ENCODE data around the gene ODC1. TPM values are rescaled to one million over a fixed set of nuclear protein-coding genes. Genes with fewer than 3 reads are reported as not detected.

Gene ODC1
- total and polyA plus RNA-seq, 2 of the 4 experiments (the other 2 are of a cell fraction), result 117 to 204 TPM

DNA sequence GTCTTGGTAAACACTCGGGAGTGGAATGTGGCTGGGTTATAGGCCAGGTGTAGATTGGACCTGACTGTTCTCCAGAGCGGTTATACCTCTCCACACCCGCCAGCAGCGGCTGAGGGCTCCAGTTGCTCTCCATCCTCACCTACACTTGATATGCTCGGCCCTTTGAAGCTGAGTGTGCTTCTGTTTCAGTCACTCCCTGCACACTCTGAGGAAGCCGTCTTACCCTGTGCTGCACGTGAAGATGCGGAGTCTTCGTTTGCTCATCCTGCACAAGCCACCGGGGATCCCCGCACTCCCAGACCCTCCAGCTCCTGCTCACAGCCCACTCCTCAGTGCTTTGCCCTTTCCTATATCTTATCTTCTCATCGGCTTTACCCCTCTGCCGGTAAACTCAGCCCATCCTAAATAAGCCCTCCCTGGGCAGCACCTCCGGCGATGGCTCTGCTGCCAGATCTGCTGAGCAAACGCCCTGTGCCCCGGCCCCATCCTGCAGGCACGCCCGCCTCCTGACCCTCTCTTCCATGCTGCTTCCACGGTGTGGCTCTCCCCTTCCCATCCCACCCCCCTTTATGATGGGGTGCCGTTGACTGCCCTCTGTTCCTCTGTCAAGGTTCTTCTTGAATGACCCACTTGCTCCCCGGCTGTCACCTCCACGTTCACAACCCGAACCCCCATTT is 47.3 kb upstream of the ODC1 start:
- Histone ChIP-seq H3K4ac (ENCODE audit: low read depth, low read length) (no peak overlapping the region), H3K9ac (ENCODE audit: low read depth, low read length) (no peak overlapping the region), H3K4me2 (ENCODE audit: low read depth, low read length) (no peak overlapping the region), H4K5ac (ENCODE audit: low read depth, low read length) (no peak overlapping the region), H2BK120ac (ENCODE audit: low read depth, low read length) (no peak overlapping the region), H3K4me3 (ENCODE audit: insufficient read depth, low read depth, low read length) (no peak overlapping the region), H3K36me3 (ENCODE audit: control insufficient read depth, insufficient read depth, low read length) (no peaks in the 10 kb centered on the region), H3K56ac (ENCODE audit: extremely low read depth, insufficient read depth, low read length) (no peak overlapping the region), H2AFZ (replicated peaks; ENCODE audit: low read length, poor library complexity) (peak overlapping the region; percentile 11), H3K4me1 (ENCODE audit: control insufficient read depth, insufficient read depth, low read length) (peaks cover 11% of the 10 kb centered on the region), H3K9me1 (ENCODE audit: insufficient read depth, low read length) (peaks cover 8% of the 10 kb centered on the region; the same call in 1 of the 2 replicates), H2BK5ac (ENCODE audit: low read depth, low read length, poor library complexity, severe bottlenecking) (no peak overlapping the region), H3K18ac (ENCODE audit: low read depth, low read length) (no peak overlapping the region), H3K23ac (ENCODE audit: low read depth, low read length) (no peak overlapping the region), H2BK20ac (ENCODE audit: low read depth, low read length) (no peak overlapping the region), H3K27ac (ENCODE audit: insufficient read depth, low read length) (no peak overlapping the region), H2BK15ac (ENCODE audit: low read depth, low read length) (no peak overlapping the region), H3K27me3 (ENCODE audit: control insufficient read depth, insufficient read depth, low read length) (peaks cover 21% of the 10 kb centered on the region), H3K79me1 (ENCODE audit: low read depth in 1 of 2, low read length in 2 of 2) (no peaks in the 10 kb centered on the region), H4K20me1 (ENCODE audit: insufficient read depth, low read length) (peaks cover 19% of the 10 kb centered on the region), H4K8ac (ENCODE audit: low read depth in 2 of 2, low read length in 2 of 2) (no peak overlapping the region), H3K14ac (replicated peaks; ENCODE audit: low read depth, low read length) (no peak overlapping the region), H3K9me3 (ENCODE audit: control insufficient read depth, insufficient read depth, low read length) (peaks cover 3% of the 10 kb centered on the region), H4K91ac (ENCODE audit: insufficient read depth, low read depth, low read length) (no peak overlapping the region), H2AK5ac (ENCODE audit: low read depth, low read length) (no peak overlapping the region), H2AK9ac (replicated peaks; ENCODE audit: low read depth, low read length, poor library complexity) (no peak overlapping the region)
- dilution Hi-C loops (cut with HindIII; ENCODE audit: low sequenced_read_pairs, unreplicated experiment) (no loop called here), in situ Hi-C loops (cut with MboI; ENCODE audit: low sequenced_read_pairs) (no loop called here), intact Hi-C loops (cut with micrococcal nuclease) (no loop called here)
- ATAC-seq (ENCODE audit: low read depth) (no peak), DNase-seq (no peak)
- POLR2A ChIA-PET (ENCODE audit: unreplicated experiment), result no interaction called here
- no TSS peak for BruUV-seq (replicated peaks)
- CTCF ChIA-PET, result interaction anchor here (0.6 kb wide), 1 partner anchor 89 kb away, joined by 3 read pairs; no protein-coding TSS in a partner anchor
- 70% methylated on average over 19 of the region's 24 CpGs; no CpG with 5 or more reads in 1 of the 2 experiments for WGBS, 2 experiments (ENCODE audit: extremely low coverage in 2 of 2, insufficient read length in 1 of 2)
- TF ChIP-seq NFE2L2 (IDR thresholded peaks at IDR 0.05; ENCODE audit: low read depth, low read length) (no peak), CEBPB (IDR thresholded peaks at IDR 0.05; ENCODE audit: low read depth, low read length) (no peak), CTCF (conservative IDR thresholded peaks at IDR 0.05; ENCODE audit: low read depth, low read length) (no peak), RFX5 (IDR thresholded peaks at IDR 0.05; ENCODE audit: low read depth, low read length) (no peak), MAFK (IDR thresholded peaks at IDR 0.05; ENCODE audit: low read depth, low read length) (no peak), RCOR1 (IDR thresholded peaks at IDR 0.05; ENCODE audit: insufficient replicate concordance, low read length) (no peak), SMC3 (IDR thresholded peaks at IDR 0.05; ENCODE audit: low read depth, low read length) (no peak), CHD1 (IDR thresholded peaks at IDR 0.05; ENCODE audit: low read depth, low read length) (no peak), MXI1 (IDR thresholded peaks at IDR 0.05; ENCODE audit: borderline replicate concordance, low read depth, low read length) (no peak), BHLHE40 (IDR thresholded peaks at IDR 0.05; ENCODE audit: low read depth, low read length) (no peak), FOS (IDR thresholded peaks at IDR 0.05; ENCODE audit: low read depth, low read length) (no peak), RAD21 (IDR thresholded peaks at IDR 0.05; ENCODE audit: low read length) (no peak)
- TF ChIP-seq, protein P1, sequence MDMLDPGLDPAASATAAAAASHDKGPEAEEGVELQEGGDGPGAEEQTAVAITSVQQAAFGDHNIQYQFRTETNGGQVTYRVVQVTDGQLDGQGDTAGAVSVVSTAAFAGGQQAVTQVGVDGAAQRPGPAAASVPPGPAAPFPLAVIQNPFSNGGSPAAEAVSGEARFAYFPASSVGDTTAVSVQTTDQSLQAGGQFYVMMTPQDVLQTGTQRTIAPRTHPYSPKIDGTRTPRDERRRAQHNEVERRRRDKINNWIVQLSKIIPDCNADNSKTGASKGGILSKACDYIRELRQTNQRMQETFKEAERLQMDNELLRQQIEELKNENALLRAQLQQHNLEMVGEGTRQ (IDR thresholded peaks at IDR 0.05; ENCODE audit: low read depth, low read length), result no peak

Measured in IMR-90 (cell line).